Mucosa of gallbladder (tissue), 1 donor: ENCODE data around the gene ABCC1. TPM values are rescaled to one million over a fixed set of nuclear protein-coding genes. Genes with fewer than 3 reads are reported as not detected.
"Not testable (repeated sequence)": the region's sequence is repeated elsewhere in the genome, so short reads cannot be mapped to it uniquely, and the experiment has no call there.

ENCODE experiments used
- DNase-seq: peaks from one replicate; pipeline ENCODE4 v3.0.0-alpha.2; 2020; ENCODE audit warnings: low spot score
- total RNA-seq: library from RNA; stranded (reverse); gene quantifications from one replicate; pipeline ENCODE4 v1.2.1, GENCODE V29; 2021
- donor health status: DM: no; HTN: no; CAD: no.

The ABCC1 gene
- total RNA-seq, 1 donor from 2014 or later: 27.6 TPM

- DNase-seq: no peak
These were observed 208.8 kb downstream of the ABCC1 start for GRCh38 chr16:16158082-16158658.

GRCh38 chr16:16158741-16159374 lies 209.4 kb downstream of the ABCC1 start:
- no peak for DNase-seq

GRCh38 chr16:16159662-16160061 lies 210.2 kb downstream of the ABCC1 start:
- DNase-seq: no peak

GRCh38 chr16:16161319-16161718 lies 211.9 kb downstream of the ABCC1 start:
- no peak for DNase-seq

GRCh38 chr16:16161840-16162239 lies 212.4 kb downstream of the ABCC1 start:
- DNase-seq: not testable (repeated sequence)

GRCh38 chr16:16162591-16162990 lies 213.2 kb downstream of the ABCC1 start:
- DNase-seq: no peak

GRCh38 chr16:16163109-16163508 lies 213.7 kb downstream of the ABCC1 start:
- no peak for DNase-seq

GRCh38 chr16:16163571-16163970 lies 214.2 kb downstream of the ABCC1 start:
- no peak for DNase-seq

- DNase-seq: no peak
These were observed 214.8 kb downstream of the ABCC1 start for GRCh38 chr16:16164243-16164642.

GRCh38 chr16:16166085-16166484 lies 216.7 kb downstream of the ABCC1 start:
- no peak for DNase-seq

- no peak for DNase-seq
These were observed 217.5 kb downstream of the ABCC1 start for GRCh38 chr16:16166949-16167348.

- DNase-seq: no peak
These were observed 218.5 kb downstream of the ABCC1 start for GRCh38 chr16:16167927-16168326.

GRCh38 chr16:16168431-16168830 lies 219.0 kb downstream of the ABCC1 start:
- no peak for DNase-seq

- no peak for DNase-seq
These were observed 220.2 kb downstream of the ABCC1 start for GRCh38 chr16:16169615-16170014.

GRCh38 chr16:16171332-16171919 lies 222.0 kb downstream of the ABCC1 start:
- DNase-seq: no peak

GRCh38 chr16:16172991-16173390 lies 223.6 kb downstream of the ABCC1 start:
- DNase-seq: no peak

- no peak for DNase-seq
These were observed 225.9 kb downstream of the ABCC1 start for GRCh38 chr16:16175296-16175695.

GRCh38 chr16:16176328-16176727 lies 226.9 kb downstream of the ABCC1 start:
- no peak for DNase-seq

- no peak for DNase-seq
These were observed 229.2 kb downstream of the ABCC1 start for GRCh38 chr16:16178455-16179162.

- DNase-seq: not testable (repeated sequence)
These were observed 232.3 kb downstream of the ABCC1 start for GRCh38 chr16:16181748-16182147.

GRCh38 chr16:16182918-16183317 lies 233.5 kb downstream of the ABCC1 start:
- no peak for DNase-seq

- no peak for DNase-seq
These were observed 234.1 kb downstream of the ABCC1 start for GRCh38 chr16:16183562-16183961.

- DNase-seq: no peak
These were observed 235.2 kb downstream of the ABCC1 start for GRCh38 chr16:16184594-16184993.
